Esophagus squamous epithelium (tissue), 4 donors: Measurements from ENCODE around the gene JPH4.

Experiments
- CTCF ChIP-seq, 6 experiments: fragments of 450-650 bp in 4 of 6; fragments of 200-600 bp in 2 of 6; sonication (generic) in 2 of 6; IDR thresholded peaks; one replicate each; pipeline ENCODE4 v1.5.1; 2016 to 2019; ENCODE audit warnings: antibody characterized with exemption in 6 of 6, mild to moderate bottlenecking in 4 of 6, moderate library complexity in 4 of 6
- POLR2A ChIP-seq, 4 donors: fragments of 450-650 bp; IDR thresholded peaks; one replicate each; pipeline ENCODE4 v1.6.1; 2017; ENCODE audit warnings: antibody characterized with exemption in 4 of 4, mild to moderate bottlenecking in 4 of 4, moderate library complexity in 3 of 4

GRCh38 chr14:23589606-23590005 is 11.0 kb upstream of the JPH4 start:
- TF ChIP-seq CTCF (IDR thresholded peaks at IDR 0.05) = no peak
- no peak for TF ChIP-seq POLR2A (IDR thresholded peaks at IDR 0.05)
